ENCODE results near the gene LRRK2. TPM values are rescaled to one million over a fixed set of nuclear protein-coding genes. Genes with fewer than 3 reads are reported as not detected.

Gene LRRK2
- total RNA-seq = under 1 TPM in 1 of 2 experiments, not detected in 1; 0.21 TPM

GRCh38 chr12:40224439-40225291 is at the start of gene LRRK2:
Gene LRRK2, plus strand, starts transcription at chr12:40224997. Its CDS starts 135 bp downstream, at chr12:40225132.
- CTCF ChIA-PET = no interaction called here
- H3K27me3 Mint-ChIP-seq = peaks cover 32% of the 10 kb centered on the region
- H3K4me1 Mint-ChIP-seq (ENCODE audit: low read depth) = peaks cover 11% of the 10 kb centered on the region
- peak; percentile 49 for DNase-seq
- POLR2A ChIA-PET = no interaction called here
- H3K9me3 Mint-ChIP-seq = no peaks in the 10 kb centered on the region
- H3K4me3 Mint-ChIP-seq = peak within 1 kb of the TSS; percentile 44
- no peak within 1 kb of the TSS for H3K27ac Mint-ChIP-seq
- peaks cover 2% of the 10 kb centered on the region for H3K36me3 Mint-ChIP-seq
- intact Hi-C loops (cut with micrococcal nuclease) = loop anchor here (5.0 kb wide), 1 partner anchor 72 kb away; no protein-coding TSS in a partner anchor

GRCh38 chr12:40175045-40175444 is 49.8 kb upstream of the LRRK2 start:
- peaks cover 7% of the 10 kb centered on the region for H3K27me3 Mint-ChIP-seq
- peaks cover 1% of the 10 kb centered on the region for H3K4me1 Mint-ChIP-seq (ENCODE audit: low read depth)
- no peak overlapping the region for H3K27ac Mint-ChIP-seq
- intact Hi-C loops (cut with micrococcal nuclease) = no loop called here
- no peaks in the 10 kb centered on the region for H3K36me3 Mint-ChIP-seq
- no peak for DNase-seq
- no peak overlapping the region for H3K4me3 Mint-ChIP-seq
- ChIA-PET CTCF (no interaction called here), POLR2A (no interaction called here)
- no peaks in the 10 kb centered on the region for H3K9me3 Mint-ChIP-seq

- H3K4me3 Mint-ChIP-seq = no peak overlapping the region
- no peak overlapping the region for H3K27ac Mint-ChIP-seq
- peaks cover 6% of the 10 kb centered on the region for H3K27me3 Mint-ChIP-seq
- no peak for DNase-seq
- intact Hi-C loops (cut with micrococcal nuclease) = no loop called here
- ChIA-PET CTCF (no interaction called here), POLR2A (no interaction called here)
- H3K4me1 Mint-ChIP-seq (ENCODE audit: low read depth) = peaks cover 5% of the 10 kb centered on the region
- peaks cover 3% of the 10 kb centered on the region for H3K9me3 Mint-ChIP-seq
- no peaks in the 10 kb centered on the region for H3K36me3 Mint-ChIP-seq
Observed at GRCh38 chr12:40175489-40175888, 49.3 kb upstream of the LRRK2 start.

GRCh38 chr12:40178701-40179100 is 46.1 kb upstream of the LRRK2 start:
- H3K27me3 Mint-ChIP-seq = no peaks in the 10 kb centered on the region
- DNase-seq = no peak
- H3K4me1 Mint-ChIP-seq (ENCODE audit: low read depth) = peaks cover 14% of the 10 kb centered on the region
- H3K27ac Mint-ChIP-seq = no peak overlapping the region
- no peak overlapping the region for H3K4me3 Mint-ChIP-seq
- peaks cover 3% of the 10 kb centered on the region for H3K9me3 Mint-ChIP-seq
- intact Hi-C loops (cut with micrococcal nuclease) = no loop called here
- H3K36me3 Mint-ChIP-seq = no peaks in the 10 kb centered on the region
- ChIA-PET CTCF (no interaction called here), POLR2A (no interaction called here)

- POLR2A ChIA-PET = no interaction called here
- CTCF ChIA-PET = no interaction called here
- peaks cover 14% of the 10 kb centered on the region for H3K4me1 Mint-ChIP-seq (ENCODE audit: low read depth)
- no peak overlapping the region for H3K4me3 Mint-ChIP-seq
- H3K9me3 Mint-ChIP-seq = peaks cover 3% of the 10 kb centered on the region
- H3K27ac Mint-ChIP-seq = no peak overlapping the region
- intact Hi-C loops (cut with micrococcal nuclease) = no loop called here
- DNase-seq = no peak
- H3K36me3 Mint-ChIP-seq = no peaks in the 10 kb centered on the region
- H3K27me3 Mint-ChIP-seq = no peaks in the 10 kb centered on the region
Observed at GRCh38 chr12:40181490-40181889, 43.3 kb upstream of the LRRK2 start.

GRCh38 chr12:40183715-40184114 is 41.1 kb upstream of the LRRK2 start:
- H3K27ac Mint-ChIP-seq = no peak overlapping the region
- no peaks in the 10 kb centered on the region for H3K36me3 Mint-ChIP-seq
- H3K9me3 Mint-ChIP-seq = peaks cover 9% of the 10 kb centered on the region
- CTCF ChIA-PET = no interaction called here
- POLR2A ChIA-PET = no interaction called here
- DNase-seq = no peak
- intact Hi-C loops (cut with micrococcal nuclease) = no loop called here
- H3K4me3 Mint-ChIP-seq = no peak overlapping the region
- peaks cover 14% of the 10 kb centered on the region for H3K4me1 Mint-ChIP-seq (ENCODE audit: low read depth)
- H3K27me3 Mint-ChIP-seq = no peaks in the 10 kb centered on the region

- intact Hi-C loops (cut with micrococcal nuclease) = no loop called here
- Mint-ChIP-seq H3K4me3 (no peak overlapping the region), H3K27ac (no peak overlapping the region), H3K36me3 (no peaks in the 10 kb centered on the region), H3K9me3 (peaks cover 11% of the 10 kb centered on the region), H3K27me3 (no peaks in the 10 kb centered on the region), H3K4me1 (ENCODE audit: low read depth) (peaks cover 14% of the 10 kb centered on the region)
- POLR2A ChIA-PET = no interaction called here
- no peak for DNase-seq
- CTCF ChIA-PET = no interaction called here
Observed at GRCh38 chr12:40184493-40185302, 40.1 kb upstream of the LRRK2 start.

GRCh38 chr12:40185303-40185693 is 39.5 kb upstream of the LRRK2 start:
- Mint-ChIP-seq H3K4me1 (ENCODE audit: low read depth) (peaks cover 10% of the 10 kb centered on the region), H3K9me3 (peaks cover 9% of the 10 kb centered on the region), H3K36me3 (no peaks in the 10 kb centered on the region), H3K27ac (no peak overlapping the region), H3K4me3 (no peak overlapping the region), H3K27me3 (no peaks in the 10 kb centered on the region)
- DNase-seq = no peak
- ChIA-PET POLR2A (no interaction called here), CTCF (no interaction called here)
- intact Hi-C loops (cut with micrococcal nuclease) = no loop called here

GRCh38 chr12:40188558-40189320 is 36.1 kb upstream of the LRRK2 start:
- peaks cover 6% of the 10 kb centered on the region for H3K4me1 Mint-ChIP-seq (ENCODE audit: low read depth)
- no peaks in the 10 kb centered on the region for H3K27me3 Mint-ChIP-seq
- peaks cover 10% of the 10 kb centered on the region for H3K9me3 Mint-ChIP-seq
- ChIA-PET POLR2A (no interaction called here), CTCF (no interaction called here)
- intact Hi-C loops (cut with micrococcal nuclease) = no loop called here
- no peak for DNase-seq
- H3K36me3 Mint-ChIP-seq = no peaks in the 10 kb centered on the region
- no peak overlapping the region for H3K27ac Mint-ChIP-seq
- no peak overlapping the region for H3K4me3 Mint-ChIP-seq

- H3K27ac Mint-ChIP-seq = no peak overlapping the region
- ChIA-PET CTCF (interaction anchor here (0.6 kb wide), 1 partner anchor 109 kb away, joined by 4 read pairs; no protein-coding TSS in a partner anchor), POLR2A (interaction anchor here (0.7 kb wide), 1 partner anchor 37 kb away, joined by 3 read pairs; no protein-coding TSS in a partner anchor)
- intact Hi-C loops (cut with micrococcal nuclease) = no loop called here
- H3K36me3 Mint-ChIP-seq = no peaks in the 10 kb centered on the region
- H3K27me3 Mint-ChIP-seq = no peaks in the 10 kb centered on the region
- peak; percentile 25 for DNase-seq
- no peak overlapping the region for H3K4me3 Mint-ChIP-seq
- peaks cover 6% of the 10 kb centered on the region for H3K4me1 Mint-ChIP-seq (ENCODE audit: low read depth)
- peaks cover 8% of the 10 kb centered on the region for H3K9me3 Mint-ChIP-seq
Observed at GRCh38 chr12:40192704-40193255, 32.0 kb upstream of the LRRK2 start.

GRCh38 chr12:40194846-40195245 is 30.0 kb upstream of the LRRK2 start:
- no peak for DNase-seq
- Mint-ChIP-seq H3K9me3 (peaks cover 2% of the 10 kb centered on the region), H3K36me3 (no peaks in the 10 kb centered on the region), H3K27me3 (peaks cover 1% of the 10 kb centered on the region), H3K4me1 (ENCODE audit: low read depth) (peaks cover 6% of the 10 kb centered on the region), H3K4me3 (no peak overlapping the region), H3K27ac (no peak overlapping the region)
- ChIA-PET CTCF (no interaction called here), POLR2A (no interaction called here)
- intact Hi-C loops (cut with micrococcal nuclease) = no loop called here

GRCh38 chr12:40197590-40197989 is 27.2 kb upstream of the LRRK2 start:
- DNase-seq = no peak
- H3K9me3 Mint-ChIP-seq = no peaks in the 10 kb centered on the region
- H3K36me3 Mint-ChIP-seq = no peaks in the 10 kb centered on the region
- H3K4me1 Mint-ChIP-seq (ENCODE audit: low read depth) = peaks cover 5% of the 10 kb centered on the region
- H3K4me3 Mint-ChIP-seq = no peak overlapping the region
- H3K27ac Mint-ChIP-seq = no peak overlapping the region
- ChIA-PET CTCF (no interaction called here), POLR2A (no interaction called here)
- intact Hi-C loops (cut with micrococcal nuclease) = no loop called here
- H3K27me3 Mint-ChIP-seq = peaks cover 1% of the 10 kb centered on the region

Measured in activated CD4-positive, alpha-beta memory T cell treated with anti-CD3 and anti-CD28 coated beads for 36 hours (primary cell).